Right forelimb (tissue), 1 donor: Measurements from ENCODE around the gene NOS3.

Experiments used
- DNase-seq: peaks from one replicate; pipeline ENCODE4 v3.0.0-alpha.2; 2018

Gene NOS3

DNA sequence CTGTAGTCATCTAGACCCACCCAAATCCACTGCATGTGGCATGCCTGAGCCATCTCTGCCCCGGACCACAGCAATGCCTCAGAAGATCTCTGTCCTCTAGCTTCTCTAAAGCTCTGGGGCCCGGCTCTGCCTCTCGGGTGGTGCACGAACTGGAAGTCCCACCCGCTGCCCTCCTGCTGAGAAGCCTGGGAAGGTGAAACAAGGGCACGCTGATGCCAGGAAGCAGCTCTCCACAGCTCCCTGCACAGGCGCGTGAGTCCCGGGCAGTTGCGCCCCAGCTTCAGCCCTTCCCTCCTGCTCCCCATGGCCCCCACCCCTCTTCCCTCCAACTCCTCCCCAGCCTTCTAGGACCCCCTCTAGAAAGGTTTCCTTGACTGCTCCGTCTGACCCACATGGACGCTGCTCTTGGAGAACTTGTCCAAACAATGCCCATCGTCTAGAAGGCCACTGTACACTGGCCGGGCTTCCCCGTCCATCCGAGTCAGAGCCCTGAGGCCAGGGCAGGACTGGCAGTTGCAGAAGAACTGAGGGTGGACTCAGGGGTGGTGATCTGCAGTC is 25.5 kb upstream of the NOS3 start:
- DNase-seq, result no peak

- DNase-seq, result no peak
These were observed 24.8 kb upstream of the NOS3 start for GRCh38 chr7:150966002-150966401.

- no peak for DNase-seq
These were observed 23.5 kb upstream of the NOS3 start for GRCh38 chr7:150967349-150967748.

DNA sequence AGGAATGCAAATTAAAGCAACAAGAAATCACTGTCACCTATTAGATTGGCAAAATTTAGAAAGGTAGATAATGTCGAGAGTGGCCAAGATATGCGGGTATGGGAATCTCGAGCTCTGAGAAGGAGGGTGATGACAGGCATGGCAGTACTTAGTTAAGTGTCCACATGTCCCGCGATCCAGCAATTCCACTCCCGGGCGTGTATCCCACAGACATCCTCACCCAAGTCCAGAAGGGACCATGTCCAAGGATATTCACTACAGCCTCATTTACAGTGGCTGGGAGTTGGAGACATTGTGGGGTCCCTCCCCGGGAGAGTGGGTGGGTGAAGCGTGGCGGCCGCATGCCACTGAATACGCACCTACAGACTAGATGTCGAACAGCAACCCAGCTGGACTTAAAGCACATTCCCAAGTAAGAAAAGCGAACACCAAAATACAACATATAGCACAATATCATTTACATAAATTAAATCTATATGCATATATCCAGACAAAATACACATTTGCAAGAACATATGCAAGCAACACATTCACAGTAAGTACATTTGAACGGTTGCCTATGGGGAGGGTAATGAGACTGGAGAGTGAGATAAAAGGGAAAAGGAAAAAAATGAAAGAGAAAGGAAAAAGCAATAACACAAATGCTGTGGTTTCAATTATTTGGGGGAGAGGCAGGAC is 22.6 kb upstream of the NOS3 start:
- DNase-seq, result no peak

GRCh38 chr7:150968734-150969372 is 22.0 kb upstream of the NOS3 start:
- no peak for DNase-seq

GRCh38 chr7:150969475-150969874 is 21.3 kb upstream of the NOS3 start:
- no peak for DNase-seq

GRCh38 chr7:150970424-150970823 is 20.4 kb upstream of the NOS3 start:
- DNase-seq, result no peak

DNA sequence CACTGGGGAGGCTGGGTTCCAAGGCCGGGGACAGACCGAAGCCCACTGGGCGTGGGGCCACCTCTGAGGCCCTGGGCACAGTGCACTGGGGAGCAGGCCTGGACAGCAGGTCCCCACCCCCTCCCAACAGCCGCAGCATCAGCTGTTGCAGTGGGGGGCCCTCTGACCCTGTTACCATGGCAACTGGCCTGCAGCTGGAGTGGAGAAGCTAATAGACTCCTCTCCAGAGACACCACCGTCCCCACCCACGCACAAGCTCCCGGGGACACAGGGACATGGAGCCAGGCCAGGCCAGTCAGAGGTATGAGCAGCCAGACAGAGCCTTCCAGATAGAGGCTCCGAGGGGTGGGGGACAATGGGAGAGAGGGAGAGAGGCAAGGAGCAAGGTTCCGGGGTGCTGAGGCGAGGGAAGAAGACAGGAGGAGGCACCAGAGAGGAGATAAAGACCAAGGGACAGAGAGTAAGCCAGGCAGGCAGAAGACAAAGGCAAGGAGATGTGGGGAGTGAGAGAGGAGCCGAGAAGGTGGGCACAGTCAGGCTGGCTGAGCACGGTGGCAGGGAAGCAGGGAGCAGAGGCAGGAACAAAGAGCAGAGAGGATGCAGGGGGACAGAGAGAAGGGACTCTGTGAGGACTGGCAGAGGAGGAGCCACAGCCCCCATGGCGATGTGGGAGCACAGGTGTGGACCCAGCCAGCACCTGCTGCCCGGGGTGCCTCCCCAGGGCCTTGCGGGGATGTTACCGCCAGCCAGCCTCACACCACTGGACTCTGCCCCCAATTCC is 19.4 kb upstream of the NOS3 start:
- no peak for DNase-seq

DNA sequence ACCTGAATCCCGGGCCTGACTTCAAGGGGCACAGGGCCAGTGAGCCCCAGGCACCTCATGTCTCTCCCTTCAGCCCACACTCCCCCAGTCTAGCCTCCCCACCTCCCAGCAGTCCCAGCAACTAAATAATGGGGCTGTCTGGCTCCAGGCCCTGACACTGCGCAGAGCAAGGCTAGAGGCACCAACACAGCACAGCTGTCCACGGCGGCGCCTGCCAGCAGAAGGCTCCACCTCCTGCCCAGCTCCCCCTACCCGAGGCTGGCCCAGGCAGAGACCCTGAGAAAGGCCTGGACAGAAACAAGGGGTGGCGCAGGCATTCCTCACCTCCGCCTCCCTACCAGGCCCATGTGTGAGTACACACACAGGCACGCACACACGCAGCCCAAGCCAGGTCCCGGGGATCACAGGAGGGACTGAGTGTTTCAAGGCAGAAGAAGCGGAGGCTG is 18.8 kb upstream of the NOS3 start:
- peak; percentile 72 for DNase-seq

GRCh38 chr7:150972741-150973140 is 18.1 kb upstream of the NOS3 start:
- no peak for DNase-seq

DNA sequence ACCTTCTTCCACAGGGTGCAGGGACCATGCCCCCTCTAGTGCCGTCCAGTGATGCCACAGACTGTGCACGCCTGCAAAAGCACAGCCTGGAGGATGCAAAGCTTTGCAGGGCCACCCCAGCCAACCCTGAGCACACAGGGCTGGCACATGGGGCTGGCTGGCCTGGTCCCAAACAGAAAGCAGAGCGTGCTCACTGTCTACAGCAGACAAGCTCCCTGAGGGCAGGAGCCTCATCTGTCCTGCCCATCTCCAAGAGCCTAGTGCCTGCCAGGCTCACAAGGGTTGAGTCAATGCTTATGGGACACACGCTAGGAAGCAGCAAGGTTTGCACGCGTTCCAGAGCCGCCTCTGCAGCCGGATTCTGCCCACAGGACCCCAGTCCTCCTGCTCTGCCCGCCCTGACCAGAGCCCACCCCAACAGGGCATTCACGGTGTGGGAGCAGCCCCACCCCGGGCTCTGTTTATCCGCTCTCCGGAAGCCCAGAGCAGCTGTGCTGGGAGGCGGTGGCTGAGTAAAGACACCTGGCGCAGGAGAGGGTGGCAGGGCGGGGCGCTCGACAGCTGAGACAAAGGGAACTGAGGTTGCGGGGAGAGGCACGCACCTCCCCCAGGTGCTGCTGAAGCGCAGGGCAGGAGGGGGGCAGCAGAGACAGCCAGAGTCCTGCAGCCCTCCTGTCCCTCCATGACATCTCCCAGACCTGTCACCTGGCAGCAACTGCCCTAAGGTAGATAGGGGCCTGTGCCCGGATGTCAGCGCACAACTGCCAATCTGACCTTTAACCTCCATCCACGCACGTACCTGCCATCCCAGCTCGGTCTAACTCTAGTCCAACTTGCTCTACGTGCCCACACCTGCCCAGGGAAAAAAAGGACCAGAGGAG is 17.0 kb upstream of the NOS3 start:
- DNase-seq, result no peak

- no peak for DNase-seq
These were observed 16.1 kb upstream of the NOS3 start for GRCh38 chr7:150974468-150975391.

- no peak for DNase-seq
These were observed 15.1 kb upstream of the NOS3 start for GRCh38 chr7:150975536-150976319.

GRCh38 chr7:150976529-150977381 is 14.1 kb upstream of the NOS3 start:
- DNase-seq, result no peak

GRCh38 chr7:150977382-150978125 is 13.3 kb upstream of the NOS3 start:
- DNase-seq, result no peak

DNA sequence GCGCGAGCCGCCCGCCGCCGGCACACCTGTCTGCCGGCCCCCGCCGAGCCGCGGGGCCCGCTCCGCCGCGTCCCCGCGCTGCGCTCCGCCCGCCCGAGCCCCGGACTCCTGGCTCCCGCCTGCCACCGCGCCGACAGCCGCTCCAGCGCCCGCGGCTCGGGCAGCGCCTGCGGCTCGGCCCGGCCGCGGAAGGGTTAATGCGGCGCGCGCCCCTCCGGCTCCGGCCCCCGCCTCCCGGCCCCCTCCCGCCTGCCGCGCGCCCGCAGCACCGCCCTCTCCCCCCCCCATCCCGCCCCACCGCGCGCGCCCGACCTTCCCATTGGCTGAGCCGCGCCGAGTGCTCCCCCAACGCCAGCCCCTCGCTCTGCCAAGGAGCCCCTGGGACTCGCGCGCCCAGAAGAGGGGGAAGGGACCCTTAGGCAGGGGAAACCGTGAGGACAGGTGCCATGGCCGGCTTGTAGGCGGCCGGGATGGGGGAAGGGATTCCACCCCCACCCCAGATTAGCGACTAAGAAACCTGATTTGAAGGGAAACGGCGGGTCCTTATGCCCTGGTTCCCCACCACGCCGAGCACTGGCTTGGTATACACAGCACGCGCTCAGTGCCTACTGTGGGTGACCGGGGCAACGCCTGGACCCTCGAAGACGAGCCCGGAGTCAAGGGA is 12.6 kb upstream of the NOS3 start, which contains the start of gene KCNH2:
Gene KCNH2, minus strand, starts transcription at position 196 of the 664 bp plus-strand sequence. CDS start 408 bp downstream, outside the sequence.
- peak; percentile 85 for DNase-seq

GRCh38 chr7:150979713-150980390 is 11.0 kb upstream of the NOS3 start:
- no peak for DNase-seq
